Activated CD4-positive, alpha-beta T cell treated with anti-CD3 and anti-CD28 coated beads, Interleukin-2, Interleukin-4, amounts not matched to agents 100 ng/mL and 50 ng/mL, durations not matched to agents 16 hours and 8 hours (primary cell): ENCODE results near the gene TSPAN8.
"Not testable (repeated sequence)": the region's sequence is repeated elsewhere in the genome, so short reads cannot be mapped to it uniquely, and the experiment has no call there.

Source experiments
- DNase-seq: peaks from one replicate; pipeline ENCODE4 v3.0.0-alpha.2; 2020; ENCODE audit warnings: low spot score

The TSPAN8 gene

GRCh38 chr12:71125949-71126348 is 31.9 kb downstream of the TSPAN8 start:
- no peak for DNase-seq

DNA sequence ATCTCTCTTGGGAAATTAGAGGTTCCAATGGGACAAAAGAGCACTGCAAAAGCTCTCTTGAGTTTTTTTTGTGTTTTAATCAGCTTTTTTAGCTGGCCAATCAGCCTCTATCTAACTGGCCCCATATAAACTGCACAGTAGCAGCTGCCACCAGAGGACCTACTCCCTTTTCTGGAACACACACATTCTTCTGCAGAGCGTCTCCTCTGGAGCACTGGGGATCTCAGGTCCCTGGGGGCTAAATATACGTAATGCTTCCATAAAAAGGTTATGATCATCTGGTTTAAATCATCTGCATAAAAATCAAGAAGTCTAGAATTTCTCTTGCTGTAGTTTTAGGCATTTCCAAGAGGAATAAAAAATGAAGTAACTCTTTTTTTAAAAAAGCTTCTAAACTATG is 32.3 kb downstream of the TSPAN8 start:
- DNase-seq: no peak

GRCh38 chr12:71124835-71125460 is 32.9 kb downstream of the TSPAN8 start:
- DNase-seq: no peak

- not testable (repeated sequence) for DNase-seq
Measured at GRCh38 chr12:71113148-71113547, 44.7 kb downstream of the TSPAN8 start.

DNA sequence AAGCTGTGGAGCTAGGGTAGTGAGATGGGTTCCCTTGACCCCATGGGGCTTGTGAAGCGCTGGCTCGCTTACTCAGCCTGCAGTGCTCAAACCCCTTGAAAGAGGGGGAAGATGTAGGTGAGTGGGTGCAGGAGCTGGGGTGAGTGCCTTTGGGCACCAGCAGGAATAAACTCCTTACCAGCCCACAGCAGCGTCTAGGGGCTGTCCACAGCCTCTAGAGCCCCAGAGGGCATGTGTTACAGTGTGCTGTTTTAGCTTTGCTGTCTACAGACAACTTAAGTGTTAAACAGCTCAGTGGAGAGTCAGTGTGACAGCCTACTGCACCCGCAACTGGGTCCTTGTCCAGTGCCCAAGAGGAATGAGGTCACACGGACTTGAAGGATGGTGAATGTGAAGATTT is 48.0 kb downstream of the TSPAN8 start:
- no peak for DNase-seq

GRCh38 chr12:71108355-71108754 is 49.4 kb downstream of the TSPAN8 start:
- DNase-seq: no peak

- no peak for DNase-seq
Measured at GRCh38 chr12:71107936-71108335, 49.9 kb downstream of the TSPAN8 start.

- DNase-seq: no peak
Measured at GRCh38 chr12:71105956-71106355, 51.8 kb downstream of the TSPAN8 start.

DNA sequence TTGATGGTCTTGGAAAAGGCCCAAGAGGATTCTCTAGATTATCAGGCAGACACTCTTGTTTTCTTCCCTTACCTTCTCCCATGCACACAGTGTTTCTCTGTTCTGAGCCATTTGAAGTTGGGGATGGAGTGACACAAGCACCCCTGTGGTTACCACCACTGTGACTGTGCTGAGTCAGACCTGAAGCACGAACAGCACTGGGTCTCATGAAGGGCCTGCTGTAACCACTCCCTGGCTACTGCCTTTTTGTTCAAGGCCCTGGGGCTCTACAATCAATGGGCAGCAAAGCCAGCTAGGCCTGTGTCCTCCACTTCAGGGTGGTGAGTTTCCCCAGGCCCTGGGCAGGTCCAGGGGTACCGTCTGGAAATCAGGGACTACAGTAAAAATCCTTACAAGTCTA is 65.5 kb downstream of the TSPAN8 start:
- no peak for DNase-seq

GRCh38 chr12:71090971-71091370 is 66.8 kb downstream of the TSPAN8 start:
- DNase-seq: no peak

DNA sequence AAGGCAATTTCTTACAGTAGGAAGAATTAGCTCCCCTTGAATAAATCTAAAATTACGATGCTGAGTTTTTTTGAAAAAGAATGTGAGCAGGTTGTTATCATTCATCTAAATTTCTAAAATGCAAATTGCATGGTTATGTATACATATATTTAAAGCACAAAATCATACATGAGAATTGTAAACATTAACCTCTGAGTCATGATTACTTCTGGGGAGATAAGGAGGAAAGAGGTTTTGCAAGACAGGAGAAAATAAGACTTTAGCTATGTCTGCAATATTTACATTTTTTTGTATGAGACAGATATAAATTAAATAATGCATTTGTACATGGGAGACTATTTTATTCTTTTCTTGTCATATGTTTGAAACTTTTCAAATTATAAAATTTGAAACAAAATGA is 72.2 kb downstream of the TSPAN8 start:
- no peak for DNase-seq

DNA sequence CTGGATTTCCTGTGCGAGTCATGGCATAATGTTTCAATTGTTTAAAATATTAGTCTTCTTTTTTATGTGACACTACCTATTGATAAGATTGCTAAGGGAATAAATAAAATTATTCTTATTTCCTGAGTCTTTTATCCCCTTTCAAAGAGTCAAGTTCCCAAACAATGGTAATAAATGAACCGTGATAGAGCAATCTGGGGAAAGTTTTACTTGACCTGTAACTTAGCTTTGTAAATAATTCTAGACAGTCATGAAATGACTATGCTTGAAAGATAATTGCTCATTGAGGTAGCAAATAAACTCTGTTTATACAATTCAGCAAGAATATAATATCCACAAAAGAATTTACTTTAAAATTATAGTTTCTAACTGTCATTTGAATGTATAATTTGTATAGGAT is 82.1 kb downstream of the TSPAN8 start:
- DNase-seq: no peak
